Measurements from ENCODE around the gene MED31. TPM values are rescaled to one million over a fixed set of nuclear protein-coding genes. Genes with fewer than 3 reads are reported as not detected.

MED31 gene
- total RNA-seq, 1 experiment from 2014 or later: 10.6 TPM

GRCh38 chr17:6695565-6695964 is 44.2 kb upstream of the MED31 start:
- Mint-ChIP-seq H3K4me1 (peaks cover 3% of the 10 kb centered on the region), H3K4me3 (no peak overlapping the region), H3K9me3 (no peaks in the 10 kb centered on the region), H3K27ac (no peak overlapping the region), H3K27me3 (ENCODE audit: low read depth) (no peaks in the 10 kb centered on the region; the same call in 1 of the 2 replicates), H3K36me3 (no peaks in the 10 kb centered on the region)
- ChIA-PET CTCF (interaction anchor here (1.3 kb wide), 1 partner anchor 29 kb away, joined by 3 read pairs; no protein-coding TSS in a partner anchor), POLR2A (no interaction called here)
- DNase-seq (ENCODE audit: low spot score): no peak
- TF ChIP-seq NFATC4 (CRISPR knock-in tag; IDR thresholded peaks at IDR 0.05) (no peak), JAZF1 (CRISPR knock-in tag; IDR thresholded peaks at IDR 0.05) (no peak), PREB (CRISPR knock-in tag; IDR thresholded peaks at IDR 0.05; ENCODE audit: borderline replicate concordance) (no peak), ZBTB21 (CRISPR knock-in tag; IDR thresholded peaks at IDR 0.05; ENCODE audit: borderline replicate concordance) (no peak), ZNF671 (CRISPR knock-in tag; IDR thresholded peaks at IDR 0.05) (no peak), ZNF138 (CRISPR knock-in tag; conservative IDR thresholded peaks at IDR 0.05) (no peak), SMAD4 (CRISPR knock-in tag; IDR thresholded peaks at IDR 0.05) (no peak), ERG (CRISPR knock-in tag; IDR thresholded peaks at IDR 0.05) (no peak), IRF2 (CRISPR knock-in tag; IDR thresholded peaks at IDR 0.05; ENCODE audit: borderline replicate concordance, low read depth) (no peak), FOXP4 (CRISPR knock-in tag; IDR thresholded peaks at IDR 0.05) (no peak), NR3C1 (CRISPR knock-in tag; conservative IDR thresholded peaks at IDR 0.05; ENCODE audit: low read depth) (no peak), ELF4 (CRISPR knock-in tag; IDR thresholded peaks at IDR 0.05; ENCODE audit: low read depth) (no peak), E2F1 (CRISPR knock-in tag; IDR thresholded peaks at IDR 0.05) (no peak), SP1 (CRISPR knock-in tag; conservative IDR thresholded peaks at IDR 0.05) (no peak), CBFB (CRISPR knock-in tag; IDR thresholded peaks at IDR 0.05; ENCODE audit: low read depth) (no peak), MXD4 (CRISPR knock-in tag; IDR thresholded peaks at IDR 0.05; ENCODE audit: borderline replicate concordance) (no peak), ZNF232 (CRISPR knock-in tag; IDR thresholded peaks at IDR 0.05) (no peak), ZNF416 (CRISPR knock-in tag; IDR thresholded peaks at IDR 0.05) (no peak)
- no peak for ATAC-seq

- no peak for ATAC-seq
- Mint-ChIP-seq H3K36me3 (no peaks in the 10 kb centered on the region), H3K27ac (no peak overlapping the region), H3K27me3 (ENCODE audit: low read depth) (no peaks in the 10 kb centered on the region; the same call in 1 of the 2 replicates), H3K4me3 (no peak overlapping the region), H3K4me1 (no peaks in the 10 kb centered on the region), H3K9me3 (no peaks in the 10 kb centered on the region)
- ChIA-PET CTCF (interaction anchor here (1.3 kb wide), 1 partner anchor 29 kb away, joined by 3 read pairs; no protein-coding TSS in a partner anchor), POLR2A (no interaction called here)
- DNase-seq (ENCODE audit: low spot score): no peak
- TF ChIP-seq PREB (CRISPR knock-in tag; IDR thresholded peaks at IDR 0.05; ENCODE audit: borderline replicate concordance): no peak
- TF ChIP-seq ZBTB43 (CRISPR knock-in tag; IDR thresholded peaks at IDR 0.05): no peak
- no peak for TF ChIP-seq GRHL2 (CRISPR knock-in tag; IDR thresholded peaks at IDR 0.05; ENCODE audit: insufficient replicate concordance, severe bottlenecking)
- TF ChIP-seq EMX1 (CRISPR knock-in tag; IDR thresholded peaks at IDR 0.05): no peak
- no peak for TF ChIP-seq KAT7 (CRISPR knock-in tag; IDR thresholded peaks at IDR 0.05; ENCODE audit: borderline replicate concordance)
- TF ChIP-seq ZNF263 (CRISPR knock-in tag; IDR thresholded peaks at IDR 0.05; ENCODE audit: low read depth): no peak
- no peak for TF ChIP-seq ZNF219 (CRISPR knock-in tag; IDR thresholded peaks at IDR 0.05; ENCODE audit: borderline replicate concordance)
- TF ChIP-seq ATF1 (CRISPR knock-in tag; IDR thresholded peaks at IDR 0.05): no peak
- TF ChIP-seq ZNF423 (CRISPR knock-in tag; IDR thresholded peaks at IDR 0.05): no peak
- no peak for TF ChIP-seq ZNF671 (CRISPR knock-in tag; IDR thresholded peaks at IDR 0.05)
- no peak for TF ChIP-seq TEAD1 (CRISPR knock-in tag; IDR thresholded peaks at IDR 0.05)
- no peak for TF ChIP-seq ERG (CRISPR knock-in tag; IDR thresholded peaks at IDR 0.05)
- no peak for TF ChIP-seq FOXP1 (CRISPR knock-in tag; IDR thresholded peaks at IDR 0.05; ENCODE audit: borderline replicate concordance)
Measured at GRCh38 chr17:6695051-6695450, 43.6 kb upstream of the MED31 start.
